C4-2B (cell line): ENCODE measurements around the gene CIBAR2.

Source experiments
- CTCF ChIP-seq: fragments of 450-650 bp; conservative IDR thresholded peaks from 2 replicates; pipeline ENCODE4 v1.5.1; 2017; ENCODE audit warnings: mild to moderate bottlenecking
- ZFX ChIP-seq: fragments of 450-650 bp; IDR thresholded peaks from 2 replicates; pipeline ENCODE4 v1.6.1; 2017

DNA sequence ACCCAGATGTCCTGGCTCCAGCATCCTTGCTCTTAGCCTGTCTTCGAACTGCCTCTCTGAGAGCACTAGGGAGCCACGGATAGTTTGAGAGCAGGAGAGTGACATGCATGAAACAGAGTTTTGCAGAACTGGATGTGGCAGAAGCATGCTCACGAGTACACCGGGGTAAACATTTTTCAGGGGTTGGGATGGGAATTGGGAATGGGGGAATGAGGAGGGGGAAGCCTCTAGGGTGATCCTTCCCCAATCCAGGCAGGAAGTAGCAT is 34.2 kb upstream of the CIBAR2 start:
- no peak for TF ChIP-seq CTCF
- TF ChIP-seq ZFX = no peak
